Astrocyte of the spinal cord (primary cell): ENCODE data around the gene HMHB1.

Experiments used
- DNase-seq: peaks from one replicate; pipeline ENCODE4 v3.0.0; 2011; ENCODE audit warnings: low read depth, low spot score
- H3K4me3 ChIP-seq: 2 replicates; pipeline ENCODE4 v1.5.1; 2011; ENCODE audit warnings: low read depth, mild to moderate bottlenecking, low read length, moderate library complexity
- in situ Hi-C: cut with HindIII; loops from 2 replicates; pipeline ENCODE4 v1.10.0; 2017; ENCODE audit warnings: low sequenced_read_pairs
- TF ChIP-seq, protein P1 (sequence below): IDR thresholded peaks from 2 replicates; pipeline ENCODE4 v1.5.1; 2012; ENCODE audit warnings: low read depth, mild to moderate bottlenecking, low read length, inconsistent platforms

The HMHB1 gene

GRCh38 chr5:143850050-143850683 is 38.2 kb downstream of the HMHB1 start:
- H3K4me3 ChIP-seq, result no peak overlapping the region
- DNase-seq, result no peak
- in situ Hi-C loops, result no loop called here
- TF ChIP-seq, protein P1, sequence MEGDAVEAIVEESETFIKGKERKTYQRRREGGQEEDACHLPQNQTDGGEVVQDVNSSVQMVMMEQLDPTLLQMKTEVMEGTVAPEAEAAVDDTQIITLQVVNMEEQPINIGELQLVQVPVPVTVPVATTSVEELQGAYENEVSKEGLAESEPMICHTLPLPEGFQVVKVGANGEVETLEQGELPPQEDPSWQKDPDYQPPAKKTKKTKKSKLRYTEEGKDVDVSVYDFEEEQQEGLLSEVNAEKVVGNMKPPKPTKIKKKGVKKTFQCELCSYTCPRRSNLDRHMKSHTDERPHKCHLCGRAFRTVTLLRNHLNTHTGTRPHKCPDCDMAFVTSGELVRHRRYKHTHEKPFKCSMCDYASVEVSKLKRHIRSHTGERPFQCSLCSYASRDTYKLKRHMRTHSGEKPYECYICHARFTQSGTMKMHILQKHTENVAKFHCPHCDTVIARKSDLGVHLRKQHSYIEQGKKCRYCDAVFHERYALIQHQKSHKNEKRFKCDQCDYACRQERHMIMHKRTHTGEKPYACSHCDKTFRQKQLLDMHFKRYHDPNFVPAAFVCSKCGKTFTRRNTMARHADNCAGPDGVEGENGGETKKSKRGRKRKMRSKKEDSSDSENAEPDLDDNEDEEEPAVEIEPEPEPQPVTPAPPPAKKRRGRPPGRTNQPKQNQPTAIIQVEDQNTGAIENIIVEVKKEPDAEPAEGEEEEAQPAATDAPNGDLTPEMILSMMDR, result no peak

DNA sequence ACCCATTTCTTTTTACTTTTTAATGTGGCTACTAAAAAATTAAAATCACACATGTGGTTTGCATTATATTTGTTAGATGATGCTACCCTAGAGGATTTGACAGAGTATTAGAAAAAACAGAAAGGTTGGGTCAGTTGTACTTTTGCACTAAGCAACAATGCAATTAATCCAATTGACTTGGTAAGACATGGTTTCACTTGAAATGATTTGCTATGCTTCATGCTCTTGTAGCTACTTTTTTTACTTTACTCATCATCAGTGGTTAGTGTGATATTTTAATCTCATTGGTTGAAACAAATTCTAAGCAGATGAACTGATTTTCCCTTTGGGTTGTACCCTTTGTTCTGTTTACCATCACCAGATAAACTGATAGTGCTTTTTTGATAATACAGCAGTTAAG is 39.4 kb downstream of the HMHB1 start:
- H3K4me3 ChIP-seq, result no peak overlapping the region
- DNase-seq, result no peak
- TF ChIP-seq, protein P1, result no peak
- in situ Hi-C loops, result no loop called here

- in situ Hi-C loops, result no loop called here
- no peak overlapping the region for H3K4me3 ChIP-seq
- DNase-seq, result no peak
- TF ChIP-seq, protein P1, result no peak
These were observed 48.2 kb downstream of the HMHB1 start for GRCh38 chr5:143860211-143860610.

DNA sequence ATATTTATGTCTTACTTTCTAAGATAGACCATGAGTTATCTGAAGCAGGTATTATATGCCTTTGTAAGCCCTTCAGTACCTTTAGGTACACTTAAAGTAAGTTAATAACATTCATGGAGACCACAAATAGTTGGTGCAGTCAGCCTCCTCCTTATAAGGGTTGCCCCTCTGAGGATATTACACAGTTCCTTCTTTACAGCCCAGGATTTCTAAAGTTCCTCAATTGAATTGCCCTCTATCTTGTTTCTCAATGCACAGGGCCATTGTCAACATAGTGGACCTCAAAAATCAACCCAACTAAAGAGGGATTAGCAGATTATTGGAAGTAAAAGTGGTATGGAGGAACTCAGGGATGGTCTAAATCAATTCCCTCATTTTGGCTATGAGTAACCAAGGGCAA is 50.3 kb downstream of the HMHB1 start:
- in situ Hi-C loops, result no loop called here
- TF ChIP-seq, protein P1, result no peak
- DNase-seq, result no peak
- no peak overlapping the region for H3K4me3 ChIP-seq

DNA sequence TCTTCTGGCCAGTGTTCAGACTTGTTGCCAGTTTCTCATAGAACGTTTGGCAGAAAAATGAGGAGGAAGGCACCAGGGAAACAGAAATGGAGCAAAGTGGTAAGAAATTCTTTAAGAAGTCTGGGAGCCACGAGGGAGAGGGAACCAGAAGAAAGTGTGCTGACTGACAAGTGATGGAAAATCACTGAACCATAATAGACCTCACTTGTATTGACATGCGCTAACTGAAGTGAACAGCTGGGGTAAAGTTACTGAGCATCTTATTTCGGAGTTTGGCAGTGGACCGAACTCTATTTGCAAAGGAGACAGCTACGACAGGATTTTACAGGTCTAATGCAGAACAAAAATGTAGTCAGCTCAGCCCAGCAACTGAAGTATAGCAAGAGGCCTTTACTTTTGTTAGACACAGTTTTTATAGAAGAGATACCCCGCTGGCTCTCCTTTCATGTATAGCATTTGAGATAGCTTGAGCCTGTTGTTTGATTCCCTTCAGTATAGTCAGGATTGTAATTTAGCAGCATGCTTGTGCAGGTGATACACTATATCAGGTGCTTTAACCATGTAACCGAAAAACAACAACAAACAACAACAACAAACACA is 53.6 kb downstream of the HMHB1 start:
- in situ Hi-C loops, result no loop called here
- no peak overlapping the region for H3K4me3 ChIP-seq
- TF ChIP-seq, protein P1, result no peak
- no peak for DNase-seq
